ENCODE measurements around the gene CHST7.

Gene CHST7

GRCh38 chrX:46579250-46579649 lies 5.7 kb downstream of the CHST7 start:
- peaks cover 14% of the 10 kb centered on the region for H3K4me1 Mint-ChIP-seq
- no peaks in the 10 kb centered on the region for H3K27me3 Mint-ChIP-seq
- H3K36me3 Mint-ChIP-seq = peaks cover 3% of the 10 kb centered on the region
- no peak overlapping the region for H3K4me3 Mint-ChIP-seq
- ATAC-seq (ENCODE audit: low read depth) (no peak), DNase-seq (ENCODE audit: low spot score in 2 of 2) (no peak)
- no peak overlapping the region for H3K27ac Mint-ChIP-seq
- H3K9me3 Mint-ChIP-seq = no peaks in the 10 kb centered on the region

- H3K27ac Mint-ChIP-seq = no peak overlapping the region
- DNase-seq (ENCODE audit: low spot score in 2 of 2) (no peak), ATAC-seq (ENCODE audit: low read depth) (no peak)
- peaks cover 3% of the 10 kb centered on the region for H3K36me3 Mint-ChIP-seq
- H3K4me1 Mint-ChIP-seq = peaks cover 11% of the 10 kb centered on the region
- no peak overlapping the region for H3K4me3 Mint-ChIP-seq
- H3K27me3 Mint-ChIP-seq = no peaks in the 10 kb centered on the region
- H3K9me3 Mint-ChIP-seq = no peaks in the 10 kb centered on the region
These were observed 7.0 kb downstream of the CHST7 start for GRCh38 chrX:46580613-46581012.

- Mint-ChIP-seq H3K4me1 (peaks cover 5% of the 10 kb centered on the region), H3K9me3 (no peaks in the 10 kb centered on the region), H3K4me3 (no peak overlapping the region), H3K36me3 (peaks cover 3% of the 10 kb centered on the region), H3K27me3 (no peaks in the 10 kb centered on the region), H3K27ac (no peak overlapping the region)
- ATAC-seq (ENCODE audit: low read depth) (no peak), DNase-seq (ENCODE audit: low spot score in 2 of 2) (no peak)
These were observed 8.8 kb downstream of the CHST7 start for GRCh38 chrX:46582325-46582724.

- H3K9me3 Mint-ChIP-seq = no peaks in the 10 kb centered on the region
- peaks cover under 1% of the 10 kb centered on the region for H3K36me3 Mint-ChIP-seq
- ATAC-seq (ENCODE audit: low read depth) (no peak), DNase-seq (ENCODE audit: low spot score in 2 of 2) (no peak)
- no peaks in the 10 kb centered on the region for H3K27me3 Mint-ChIP-seq
- H3K4me3 Mint-ChIP-seq = no peak overlapping the region
- H3K27ac Mint-ChIP-seq = no peak overlapping the region
- H3K4me1 Mint-ChIP-seq = peaks cover 5% of the 10 kb centered on the region
These were observed 9.4 kb downstream of the CHST7 start for GRCh38 chrX:46582966-46583365.

- no peak for ATAC-seq (ENCODE audit: low read depth)
- Mint-ChIP-seq H3K4me3 (no peak overlapping the region), H3K27ac (no peak overlapping the region), H3K36me3 (no peaks in the 10 kb centered on the region), H3K9me3 (no peaks in the 10 kb centered on the region), H3K4me1 (peaks cover 3% of the 10 kb centered on the region), H3K27me3 (no peaks in the 10 kb centered on the region)
- DNase-seq (ENCODE audit: low spot score in 2 of 2) = no peak
These were observed 11.2 kb downstream of the CHST7 start for GRCh38 chrX:46584736-46585135.

- Mint-ChIP-seq H3K27me3 (no peaks in the 10 kb centered on the region), H3K27ac (no peak overlapping the region), H3K4me3 (no peak overlapping the region), H3K9me3 (no peaks in the 10 kb centered on the region), H3K36me3 (no peaks in the 10 kb centered on the region), H3K4me1 (peaks cover 3% of the 10 kb centered on the region)
- DNase-seq (ENCODE audit: low spot score in 2 of 2) (no peak), ATAC-seq (ENCODE audit: low read depth) (no peak)
These were observed 13.6 kb downstream of the CHST7 start for GRCh38 chrX:46587158-46587557.

GRCh38 chrX:46587753-46588171 lies 14.2 kb downstream of the CHST7 start:
- ATAC-seq (ENCODE audit: low read depth) = no peak
- H3K27me3 Mint-ChIP-seq = no peaks in the 10 kb centered on the region
- no peak overlapping the region for H3K27ac Mint-ChIP-seq

GRCh38 chrX:46588263-46588662 lies 14.7 kb downstream of the CHST7 start:
- Mint-ChIP-seq H3K9me3 (no peaks in the 10 kb centered on the region), H3K27me3 (no peaks in the 10 kb centered on the region), H3K27ac (no peak overlapping the region), H3K4me3 (peak overlapping the region; percentile 17), H3K36me3 (no peaks in the 10 kb centered on the region), H3K4me1 (peaks cover 3% of the 10 kb centered on the region)
- no peak for DNase-seq (ENCODE audit: low spot score in 2 of 2)
- ATAC-seq (ENCODE audit: low read depth) = no peak

More at GRCh38 chrX:46587753-46588171, 14.2 kb downstream of the CHST7 start:
- Mint-ChIP-seq H3K9me3 (no peaks in the 10 kb centered on the region), H3K36me3 (no peaks in the 10 kb centered on the region), H3K4me3 (no peak overlapping the region), H3K4me1 (peaks cover 3% of the 10 kb centered on the region)
- DNase-seq (ENCODE audit: low spot score in 2 of 2) = no peak

- H3K4me3 Mint-ChIP-seq = no peak overlapping the region
- H3K27me3 Mint-ChIP-seq = no peaks in the 10 kb centered on the region
- H3K9me3 Mint-ChIP-seq = no peaks in the 10 kb centered on the region
- ATAC-seq (ENCODE audit: low read depth) (no peak), DNase-seq (ENCODE audit: low spot score in 2 of 2) (no peak)
- H3K4me1 Mint-ChIP-seq = no peaks in the 10 kb centered on the region
- H3K27ac Mint-ChIP-seq = no peak overlapping the region
- H3K36me3 Mint-ChIP-seq = no peaks in the 10 kb centered on the region
These were observed 16.6 kb downstream of the CHST7 start for GRCh38 chrX:46589977-46590723.

GRCh38 chrX:46595084-46595483 lies 21.5 kb downstream of the CHST7 start:
- Mint-ChIP-seq H3K36me3 (peaks cover 2% of the 10 kb centered on the region), H3K27me3 (no peaks in the 10 kb centered on the region), H3K27ac (no peak overlapping the region), H3K4me1 (no peaks in the 10 kb centered on the region), H3K9me3 (no peaks in the 10 kb centered on the region), H3K4me3 (no peak overlapping the region)
- ATAC-seq (ENCODE audit: low read depth) (no peak), DNase-seq (ENCODE audit: low spot score in 2 of 2) (no peak)

GRCh38 chrX:46597208-46597607 lies 23.6 kb downstream of the CHST7 start:
- DNase-seq (ENCODE audit: low spot score in 2 of 2) (no peak), ATAC-seq (ENCODE audit: low read depth) (no peak)
- Mint-ChIP-seq H3K36me3 (peaks cover 4% of the 10 kb centered on the region), H3K9me3 (no peaks in the 10 kb centered on the region), H3K4me1 (no peaks in the 10 kb centered on the region), H3K27ac (no peak overlapping the region), H3K4me3 (no peak overlapping the region), H3K27me3 (no peaks in the 10 kb centered on the region)

- H3K4me1 Mint-ChIP-seq = no peaks in the 10 kb centered on the region
- H3K27ac Mint-ChIP-seq = no peak overlapping the region
- no peak for ATAC-seq (ENCODE audit: low read depth)
- H3K9me3 Mint-ChIP-seq = no peaks in the 10 kb centered on the region
- DNase-seq (ENCODE audit: low spot score in 2 of 2) = no peak
- no peak overlapping the region for H3K4me3 Mint-ChIP-seq
- H3K27me3 Mint-ChIP-seq = no peaks in the 10 kb centered on the region
- H3K36me3 Mint-ChIP-seq = peaks cover 4% of the 10 kb centered on the region
These were observed 24.2 kb downstream of the CHST7 start for GRCh38 chrX:46597771-46598170.

- ATAC-seq (ENCODE audit: low read depth) (no peak), DNase-seq (ENCODE audit: low spot score in 2 of 2) (no peak)
- H3K36me3 Mint-ChIP-seq = peaks cover 7% of the 10 kb centered on the region
- no peaks in the 10 kb centered on the region for H3K9me3 Mint-ChIP-seq
- H3K27me3 Mint-ChIP-seq = no peaks in the 10 kb centered on the region
- no peak overlapping the region for H3K27ac Mint-ChIP-seq
- no peaks in the 10 kb centered on the region for H3K4me1 Mint-ChIP-seq
- H3K4me3 Mint-ChIP-seq = no peak overlapping the region
These were observed 25.5 kb downstream of the CHST7 start for GRCh38 chrX:46599051-46599560.

- peaks cover 8% of the 10 kb centered on the region for H3K36me3 Mint-ChIP-seq
- no peak for DNase-seq (ENCODE audit: low spot score in 2 of 2)
These were observed 27.7 kb downstream of the CHST7 start for GRCh38 chrX:46601283-46601682.

More at GRCh38 chrX:46601283-46601682, 27.7 kb downstream of the CHST7 start:
- ATAC-seq (ENCODE audit: low read depth) = no peak
- Mint-ChIP-seq H3K4me3 (no peak overlapping the region), H3K27ac (no peak overlapping the region), H3K9me3 (no peaks in the 10 kb centered on the region), H3K27me3 (no peaks in the 10 kb centered on the region), H3K4me1 (no peaks in the 10 kb centered on the region)
